ENCODE results near the gene AAMDC.

AAMDC gene

DNA sequence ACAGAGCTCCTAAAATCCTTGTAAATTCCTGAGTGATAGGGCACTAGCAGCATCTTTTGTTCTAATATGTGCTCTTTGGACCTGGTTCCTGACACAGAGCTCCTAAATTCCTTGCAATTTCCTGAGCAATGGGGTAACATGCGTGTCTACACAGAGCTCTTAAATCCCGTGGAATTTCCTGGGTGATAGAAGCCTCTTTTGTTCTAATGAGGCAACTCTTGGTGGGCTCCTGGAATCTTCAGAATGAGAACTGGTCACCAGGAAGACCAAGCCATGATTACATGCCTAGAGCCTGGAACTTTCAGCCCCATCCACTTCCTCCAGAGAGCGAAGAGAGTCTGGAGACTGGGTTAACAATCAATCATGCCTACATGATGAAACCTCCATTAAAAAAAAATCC, 19.5 kb upstream of the AAMDC start:
- H3K27ac ChIP-seq: no peak overlapping the region
- TF ChIP-seq ZFX (IDR thresholded peaks at IDR 0.05; ENCODE audit: borderline replicate concordance): no peak
- TF ChIP-seq, protein P1, sequence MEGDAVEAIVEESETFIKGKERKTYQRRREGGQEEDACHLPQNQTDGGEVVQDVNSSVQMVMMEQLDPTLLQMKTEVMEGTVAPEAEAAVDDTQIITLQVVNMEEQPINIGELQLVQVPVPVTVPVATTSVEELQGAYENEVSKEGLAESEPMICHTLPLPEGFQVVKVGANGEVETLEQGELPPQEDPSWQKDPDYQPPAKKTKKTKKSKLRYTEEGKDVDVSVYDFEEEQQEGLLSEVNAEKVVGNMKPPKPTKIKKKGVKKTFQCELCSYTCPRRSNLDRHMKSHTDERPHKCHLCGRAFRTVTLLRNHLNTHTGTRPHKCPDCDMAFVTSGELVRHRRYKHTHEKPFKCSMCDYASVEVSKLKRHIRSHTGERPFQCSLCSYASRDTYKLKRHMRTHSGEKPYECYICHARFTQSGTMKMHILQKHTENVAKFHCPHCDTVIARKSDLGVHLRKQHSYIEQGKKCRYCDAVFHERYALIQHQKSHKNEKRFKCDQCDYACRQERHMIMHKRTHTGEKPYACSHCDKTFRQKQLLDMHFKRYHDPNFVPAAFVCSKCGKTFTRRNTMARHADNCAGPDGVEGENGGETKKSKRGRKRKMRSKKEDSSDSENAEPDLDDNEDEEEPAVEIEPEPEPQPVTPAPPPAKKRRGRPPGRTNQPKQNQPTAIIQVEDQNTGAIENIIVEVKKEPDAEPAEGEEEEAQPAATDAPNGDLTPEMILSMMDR (IDR thresholded peaks at IDR 0.05): no peak

DNA sequence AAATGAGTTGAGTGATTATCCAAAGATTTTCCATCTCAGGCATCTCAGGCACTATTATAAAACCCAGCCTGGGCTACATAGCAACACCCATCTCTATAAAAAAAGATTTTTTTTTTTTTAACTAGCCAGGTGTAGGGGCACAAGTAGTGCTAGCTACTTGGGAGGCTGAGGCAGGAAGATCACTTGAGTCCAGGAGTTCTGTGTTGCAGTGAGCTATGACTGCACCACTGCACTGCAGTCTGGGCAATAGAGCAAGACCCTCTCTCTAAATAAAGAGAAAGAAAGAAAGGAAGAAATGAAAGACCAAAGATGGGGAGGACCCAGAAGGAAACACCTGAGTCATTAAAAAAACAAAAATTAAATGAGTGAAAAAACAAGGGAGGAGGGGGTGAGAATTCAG, 14.5 kb upstream of the AAMDC start:
- H3K27ac ChIP-seq: no peak overlapping the region
- TF ChIP-seq, protein P1 (IDR thresholded peaks at IDR 0.05): no peak
- TF ChIP-seq ZFX (IDR thresholded peaks at IDR 0.05; ENCODE audit: borderline replicate concordance): no peak

DNA sequence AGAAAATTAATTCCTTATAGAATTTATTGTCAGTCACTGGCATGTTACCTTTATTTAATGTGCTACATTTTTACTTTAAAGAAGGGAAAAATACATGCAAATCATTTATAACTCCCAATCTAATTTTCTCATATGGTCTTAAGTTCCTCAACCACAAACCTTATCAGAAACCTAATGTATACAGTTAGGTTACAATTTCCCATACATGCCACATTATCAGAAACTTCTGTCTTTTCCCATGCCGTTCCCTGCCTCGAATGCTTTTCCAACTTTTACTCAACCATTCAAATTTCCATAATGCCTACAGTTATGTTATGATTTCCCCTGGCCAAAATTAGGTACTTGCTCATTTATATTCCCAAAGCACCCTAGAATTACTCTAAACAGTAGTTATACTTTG, 14.0 kb upstream of the AAMDC start:
- no peak for TF ChIP-seq ZFX (IDR thresholded peaks at IDR 0.05; ENCODE audit: borderline replicate concordance)
- TF ChIP-seq, protein P1 (IDR thresholded peaks at IDR 0.05): no peak
- H3K27ac ChIP-seq: no peak overlapping the region

DNA sequence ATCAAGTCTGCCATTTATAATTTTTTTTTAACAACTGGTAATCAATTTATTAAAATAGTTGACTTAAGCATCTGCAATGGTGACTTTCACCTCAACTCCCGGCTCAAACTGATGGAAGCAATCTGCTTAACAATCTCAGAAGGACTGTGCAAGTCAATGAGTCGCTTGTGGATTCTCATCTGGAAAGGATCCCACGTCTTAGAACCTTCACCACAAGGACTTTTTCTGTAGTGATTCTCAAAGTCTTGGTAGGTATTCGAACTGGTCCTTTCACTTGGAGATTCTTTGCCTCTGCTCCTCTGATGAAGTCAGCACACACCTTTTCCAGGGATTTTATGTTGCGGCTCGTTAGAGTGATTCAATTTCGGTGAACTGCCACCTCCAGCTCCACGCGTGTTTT, 7.7 kb upstream of the AAMDC start:
- H3K27ac ChIP-seq: no peak overlapping the region
- TF ChIP-seq, protein P1 (IDR thresholded peaks at IDR 0.05): no peak
- no peak for TF ChIP-seq ZFX (IDR thresholded peaks at IDR 0.05; ENCODE audit: borderline replicate concordance)

DNA sequence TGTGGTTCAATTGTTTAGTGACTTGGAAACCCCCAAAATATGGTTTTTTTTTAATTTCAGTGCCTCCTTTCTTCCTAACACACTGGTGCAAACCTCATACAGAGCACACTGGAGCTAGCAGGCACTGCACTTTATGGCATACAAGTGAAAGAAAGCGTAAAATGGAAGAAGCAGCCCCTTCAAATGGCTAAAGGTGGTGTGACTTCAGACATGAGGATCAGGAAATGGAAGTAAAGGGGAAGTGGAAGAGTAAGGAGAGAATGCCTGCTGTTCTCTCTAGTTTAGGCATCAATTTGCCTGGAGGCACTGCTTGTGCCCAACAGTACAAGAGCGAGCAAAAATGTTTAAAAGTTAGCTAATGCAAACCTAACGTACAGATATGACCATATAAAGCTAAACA, 6.1 kb upstream of the AAMDC start:
- no peak overlapping the region for H3K27ac ChIP-seq
- no peak for TF ChIP-seq ZFX (IDR thresholded peaks at IDR 0.05; ENCODE audit: borderline replicate concordance)

DNA sequence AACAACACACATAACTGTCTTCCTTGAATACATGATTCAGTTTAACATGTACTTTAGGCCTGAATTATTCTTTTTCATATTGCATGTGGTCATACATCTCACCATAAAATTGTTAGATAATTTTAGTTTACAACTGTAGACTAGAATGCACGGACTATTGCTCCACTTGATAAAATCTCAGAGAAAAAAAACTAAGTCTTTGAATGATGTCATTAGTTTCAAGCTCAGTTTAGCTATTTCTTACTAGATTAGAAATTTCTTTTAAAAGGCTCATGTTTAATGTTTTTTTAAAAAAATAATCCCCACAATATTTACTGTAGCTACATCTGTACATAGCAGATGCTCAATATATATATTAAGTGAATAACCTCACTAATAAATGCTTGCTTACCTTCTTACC, 5.5 kb upstream of the AAMDC start:
- TF ChIP-seq, protein P1 (IDR thresholded peaks at IDR 0.05): no peak
- no peak for TF ChIP-seq ZFX (IDR thresholded peaks at IDR 0.05; ENCODE audit: borderline replicate concordance)
- no peak overlapping the region for H3K27ac ChIP-seq

DNA sequence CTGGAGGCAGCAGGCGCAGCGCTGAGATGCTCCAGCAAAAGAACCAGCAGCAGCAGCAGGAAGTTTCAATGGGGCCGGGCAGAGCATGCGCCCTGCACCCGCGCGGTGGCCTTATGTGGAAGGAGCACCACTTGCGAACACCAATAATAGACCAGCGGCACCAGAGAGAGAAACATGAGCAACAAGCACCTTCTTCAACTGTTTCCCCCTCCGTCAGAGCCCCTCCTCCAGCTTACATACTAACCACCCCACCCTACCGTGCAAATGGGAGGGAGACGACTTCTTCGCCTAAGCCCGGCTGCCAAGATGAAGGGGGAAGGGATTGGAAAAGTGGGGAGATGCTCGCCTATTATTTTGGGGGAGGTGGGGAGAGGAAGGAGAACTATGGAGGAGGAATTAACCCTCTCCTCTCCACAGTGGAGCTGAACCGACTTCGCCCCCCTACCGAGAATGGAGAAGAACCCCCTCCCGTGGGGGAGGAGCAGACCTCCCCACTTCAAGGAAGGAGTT, 1.5 kb upstream of the AAMDC start:
- TF ChIP-seq ZFX (IDR thresholded peaks at IDR 0.05; ENCODE audit: borderline replicate concordance): no peak
- TF ChIP-seq, protein P1 (IDR thresholded peaks at IDR 0.05): no peak
- H3K27ac ChIP-seq: peak overlapping the region; percentile 88

DNA sequence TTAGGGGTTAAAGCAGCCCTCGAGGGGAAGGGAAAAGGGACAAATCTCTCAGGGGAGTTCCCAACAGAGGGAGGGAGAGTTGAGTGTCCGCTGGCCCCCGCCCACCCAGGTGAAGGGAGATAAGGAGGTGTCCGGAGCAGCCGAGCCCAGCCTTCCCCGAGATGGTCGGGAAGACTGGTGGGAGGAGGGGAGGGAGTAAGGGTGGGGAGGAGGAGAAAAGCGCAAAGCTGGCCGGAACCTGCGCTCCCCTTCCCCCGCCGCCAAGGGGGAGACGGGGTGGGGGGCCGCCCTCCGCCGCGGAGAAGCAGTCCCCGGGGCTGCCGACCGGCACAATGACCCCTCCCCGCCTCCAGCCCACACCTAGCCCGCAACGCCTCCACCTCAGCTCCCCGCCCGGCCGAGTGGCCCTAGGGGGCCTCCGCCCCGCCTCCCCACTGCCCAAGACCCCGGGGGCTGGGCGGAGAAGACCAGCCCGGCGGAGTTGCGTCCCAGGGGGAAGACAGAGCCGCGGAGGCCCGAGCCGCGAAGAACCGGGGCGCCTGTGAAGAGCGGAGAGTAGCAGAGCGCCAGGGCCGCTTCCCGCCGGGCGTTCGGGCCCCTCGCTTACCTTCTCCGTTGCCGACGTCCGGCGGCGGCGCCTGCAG, 901 bp upstream of the AAMDC start:
- no peak for TF ChIP-seq ZFX (IDR thresholded peaks at IDR 0.05; ENCODE audit: borderline replicate concordance)
- TF ChIP-seq, protein P1 (IDR thresholded peaks at IDR 0.05): no peak
- H3K27ac ChIP-seq: peak overlapping the region; percentile 88

Data from 22Rv1 (cell line).